Stimulated activated naive CD8-positive, alpha-beta T cell treated with anti-CD3 and anti-CD28 coated beads, Interleukin-15, amount 100 ng/mL, for 72 hours (primary cell): ENCODE measurements around the gene ZNF493.

ENCODE experiments used
- ATAC-seq: fragments of 150-1000 bp; cut with Tn5 transposase; 2 replicates; pipeline ENCODE4 v1.10.0; 2021; ENCODE audit warnings: mild to moderate bottlenecking, moderate library complexity
- DNase-seq, 2 donors: peaks; one replicate each; pipeline ENCODE4 v3.0.0; 2021 to 2022
- H3K27ac Mint-ChIP-seq, 2 donors: one replicate each; pipeline ENCODE4 v1.8.0; 2022; ENCODE audit warnings: mild to moderate bottlenecking in 2 of 2, mixed read lengths in 2 of 2, moderate library complexity in 2 of 2
- H3K27me3 Mint-ChIP-seq: one replicate; pipeline ENCODE4 v1.8.0; 2022; ENCODE audit warnings: mixed read lengths
- H3K4me1 Mint-ChIP-seq: one replicate; pipeline ENCODE4 v1.8.0; 2022; ENCODE audit warnings: mild to moderate bottlenecking, mixed read lengths
- H3K4me3 Mint-ChIP-seq, 2 donors: one replicate each; pipeline ENCODE4 v1.8.0; 2022; ENCODE audit warnings: mild to moderate bottlenecking in 2 of 2, mixed read lengths in 2 of 2, moderate library complexity in 1 of 2
- H3K9me3 Mint-ChIP-seq, 2 donors: one replicate each; pipeline ENCODE4 v1.8.0; 2022; ENCODE audit warnings: mixed read lengths in 2 of 2

Gene ZNF493

GRCh38 chr19:21396893-21397572 is at the start of gene ZNF493:
Gene ZNF493, plus strand, starts transcription at chr19:21397133. Its CDS starts 105 bp downstream, at chr19:21397238.
- ATAC-seq = peak; percentile 100
- H3K27ac Mint-ChIP-seq = peak within 1 kb of the TSS; percentile 94 to 96

GRCh38 chr19:21352830-21353229 is 44.1 kb upstream of the ZNF493 start:
- Mint-ChIP-seq H3K9me3 (peaks cover 6 to 19% of the 10 kb centered on the region in 2 donors), H3K4me3 (no peak overlapping the region), H3K27me3 (no peaks in the 10 kb centered on the region), H3K4me1 (no peaks in the 10 kb centered on the region), H3K27ac (no peak overlapping the region)
- ATAC-seq = no peak
- no peak for DNase-seq

More at GRCh38 chr19:21396893-21397572, at the start of gene ZNF493:
- Mint-ChIP-seq H3K4me1 (peaks cover 26% of the 10 kb centered on the region), H3K4me3 (peak within 1 kb of the TSS; percentile 93 to 97), H3K27me3 (no peaks in the 10 kb centered on the region), H3K9me3 (peaks cover 16 to 17% of the 10 kb centered on the region in 2 donors)
- DNase-seq = peak; percentile 86 to 94

GRCh38 chr19:21358768-21359451 is 38.0 kb upstream of the ZNF493 start, which contains the start of gene ZNF738:
Gene ZNF738, plus strand, starts transcription at chr19:21359000. Its CDS starts 141 bp downstream, at chr19:21359141.
- H3K27ac Mint-ChIP-seq = peak within 1 kb of the TSS; percentile 99
- DNase-seq (peak; percentile 78 to 87), ATAC-seq (peak; percentile 99)
- no peaks in the 10 kb centered on the region for H3K27me3 Mint-ChIP-seq
- peak within 1 kb of the TSS; percentile 97 to 99 for H3K4me3 Mint-ChIP-seq
- H3K9me3 Mint-ChIP-seq = no peaks in the 10 kb centered on the region
- peaks cover 13% of the 10 kb centered on the region for H3K4me1 Mint-ChIP-seq

- H3K4me3 Mint-ChIP-seq = no peak overlapping the region
- H3K27me3 Mint-ChIP-seq = no peaks in the 10 kb centered on the region
- DNase-seq (no peak), ATAC-seq (no peak)
- H3K9me3 Mint-ChIP-seq = peaks cover under 1 to 5% of the 10 kb centered on the region in 2 donors
- H3K4me1 Mint-ChIP-seq = peaks cover 13% of the 10 kb centered on the region
- no peak overlapping the region for H3K27ac Mint-ChIP-seq
Observed at GRCh38 chr19:21362291-21362690, 34.6 kb upstream of the ZNF493 start.

GRCh38 chr19:21383980-21384582 is 12.9 kb upstream of the ZNF493 start:
- ATAC-seq (no peak), DNase-seq (no peak)
- no peaks in the 10 kb centered on the region for H3K27me3 Mint-ChIP-seq
- H3K9me3 Mint-ChIP-seq = peaks cover 33 to 46% of the 10 kb centered on the region in 2 donors
- no peaks in the 10 kb centered on the region for H3K4me1 Mint-ChIP-seq
- H3K4me3 Mint-ChIP-seq = no peak overlapping the region
- H3K27ac Mint-ChIP-seq = no peak overlapping the region

GRCh38 chr19:21396121-21396520 is 812 bp upstream of the ZNF493 start:
- H3K4me3 Mint-ChIP-seq = peak overlapping the region; percentile 14 to 39
- peaks cover 26% of the 10 kb centered on the region for H3K4me1 Mint-ChIP-seq
- H3K27ac Mint-ChIP-seq = peak overlapping the region in 1 of 2 donors; percentile 49
- H3K9me3 Mint-ChIP-seq = peaks cover 16 to 22% of the 10 kb centered on the region in 2 donors
- no peak for ATAC-seq
- H3K27me3 Mint-ChIP-seq = no peaks in the 10 kb centered on the region
- no peak for DNase-seq

- DNase-seq = no peak
- no peak overlapping the region for H3K27ac Mint-ChIP-seq
- peaks cover 26% of the 10 kb centered on the region for H3K4me1 Mint-ChIP-seq
- no peaks in the 10 kb centered on the region for H3K27me3 Mint-ChIP-seq
- peaks cover 17 to 19% of the 10 kb centered on the region in 2 donors for H3K9me3 Mint-ChIP-seq
- ATAC-seq = no peak
- no peak overlapping the region for H3K4me3 Mint-ChIP-seq
Observed at GRCh38 chr19:21398851-21399250, 1.9 kb downstream of the ZNF493 start.

GRCh38 chr19:21402303-21402985 is 5.5 kb downstream of the ZNF493 start:
- ATAC-seq (no peak), DNase-seq (no peak)
- H3K4me1 Mint-ChIP-seq = peaks cover 20% of the 10 kb centered on the region
- no peak overlapping the region for H3K27ac Mint-ChIP-seq
- peaks cover 19 to 21% of the 10 kb centered on the region in 2 donors for H3K9me3 Mint-ChIP-seq
- H3K27me3 Mint-ChIP-seq = no peaks in the 10 kb centered on the region
- H3K4me3 Mint-ChIP-seq = no peak overlapping the region

- Mint-ChIP-seq H3K9me3 (peaks cover 23 to 25% of the 10 kb centered on the region in 2 donors), H3K4me1 (no peaks in the 10 kb centered on the region), H3K4me3 (no peak overlapping the region), H3K27me3 (no peaks in the 10 kb centered on the region), H3K27ac (no peak overlapping the region)
- ATAC-seq (no peak), DNase-seq (no peak)
Observed at GRCh38 chr19:21410166-21410565, 13.2 kb downstream of the ZNF493 start.

GRCh38 chr19:21422244-21422643 is 25.3 kb downstream of the ZNF493 start:
- Mint-ChIP-seq H3K27ac (no peak overlapping the region), H3K4me1 (no peaks in the 10 kb centered on the region), H3K9me3 (peaks cover 46 to 60% of the 10 kb centered on the region in 2 donors), H3K4me3 (no peak overlapping the region), H3K27me3 (no peaks in the 10 kb centered on the region)
- ATAC-seq = no peak
- DNase-seq = no peak

- no peaks in the 10 kb centered on the region for H3K27me3 Mint-ChIP-seq
- no peak overlapping the region for H3K4me3 Mint-ChIP-seq
- peaks cover 40 to 50% of the 10 kb centered on the region in 2 donors for H3K9me3 Mint-ChIP-seq
- ATAC-seq (no peak), DNase-seq (no peak)
- no peaks in the 10 kb centered on the region for H3K4me1 Mint-ChIP-seq
- H3K27ac Mint-ChIP-seq = no peak overlapping the region
Observed at GRCh38 chr19:21423057-21424041, 26.4 kb downstream of the ZNF493 start.

- peaks cover 20 to 25% of the 10 kb centered on the region in 2 donors for H3K9me3 Mint-ChIP-seq
- DNase-seq (no peak), ATAC-seq (no peak)
- no peak overlapping the region for H3K4me3 Mint-ChIP-seq
- no peak overlapping the region for H3K27ac Mint-ChIP-seq
- no peaks in the 10 kb centered on the region for H3K27me3 Mint-ChIP-seq
- H3K4me1 Mint-ChIP-seq = no peaks in the 10 kb centered on the region
Observed at GRCh38 chr19:21430675-21431074, 33.7 kb downstream of the ZNF493 start.

- no peaks in the 10 kb centered on the region for H3K4me1 Mint-ChIP-seq
- no peak for DNase-seq
- H3K9me3 Mint-ChIP-seq = peaks cover 22 to 23% of the 10 kb centered on the region in 2 donors
- H3K27me3 Mint-ChIP-seq = no peaks in the 10 kb centered on the region
- H3K4me3 Mint-ChIP-seq = no peak overlapping the region
- no peak for ATAC-seq
- H3K27ac Mint-ChIP-seq = no peak overlapping the region
Observed at GRCh38 chr19:21432590-21432989, 35.7 kb downstream of the ZNF493 start.

- no peaks in the 10 kb centered on the region for H3K27me3 Mint-ChIP-seq
- H3K9me3 Mint-ChIP-seq = peaks cover 27 to 39% of the 10 kb centered on the region in 2 donors
- no peaks in the 10 kb centered on the region for H3K4me1 Mint-ChIP-seq
- no peak for DNase-seq
- no peak for ATAC-seq
- H3K27ac Mint-ChIP-seq = no peak overlapping the region
- no peak overlapping the region for H3K4me3 Mint-ChIP-seq
Observed at GRCh38 chr19:21434516-21434915, 37.6 kb downstream of the ZNF493 start.
